Middle frontal gyrus (tissue), 1 donor: Measurements from ENCODE around the gene SYCP2L.
A peak's percentile ranks its signal among the peaks of the same experiment; 100 is the strongest.
"Not testable (repeated sequence)": the region's sequence is repeated elsewhere in the genome, so short reads cannot be mapped to it uniquely, and the experiment has no call there.

ENCODE experiments used
- DNase-seq: peaks from one replicate; pipeline ENCODE4 v3.0.0-alpha.2; 2015; ENCODE audit warnings: low spot score; ENCODE audit errors: extremely low spot score

Gene SYCP2L

DNA sequence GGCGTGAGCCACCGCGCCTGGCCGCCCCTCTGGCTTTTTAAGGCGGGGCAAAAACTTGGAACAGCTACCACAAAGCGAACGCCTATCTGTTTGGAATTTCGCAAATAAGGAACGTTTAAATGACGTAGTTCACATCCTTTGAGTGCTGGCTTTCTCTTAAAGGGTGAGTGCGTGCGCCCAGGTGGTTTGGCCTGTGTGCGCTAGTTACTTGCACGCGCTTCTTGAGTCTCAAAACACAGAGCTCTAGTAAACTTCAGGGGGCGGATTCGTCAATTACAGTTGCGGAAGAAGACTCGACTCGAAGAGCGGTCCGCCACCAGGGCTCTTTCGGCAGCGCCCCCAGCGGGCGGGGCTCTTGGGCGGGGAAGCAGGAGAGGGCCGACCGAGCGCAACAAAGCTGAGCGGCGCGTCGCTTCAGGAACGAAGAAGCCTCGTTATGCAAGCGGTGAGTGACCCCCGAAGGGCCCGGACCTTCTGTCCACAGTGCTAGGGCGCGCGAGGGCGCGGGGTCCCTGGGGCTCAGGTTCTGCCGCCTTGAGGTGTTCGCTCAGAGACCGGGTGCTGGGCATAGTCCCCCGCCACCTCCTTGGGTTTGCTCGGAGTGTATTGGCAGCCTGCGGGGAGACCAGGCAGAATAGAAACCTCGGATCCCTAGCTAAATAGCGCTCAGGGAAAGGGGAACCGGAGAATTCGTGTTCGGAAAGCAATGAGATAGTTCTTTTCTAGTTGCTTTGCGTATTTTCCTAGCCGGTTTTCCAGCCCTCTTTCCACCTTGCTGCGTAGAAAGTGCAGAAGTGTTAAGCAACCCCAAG lies at the start of gene SYCP2L:
SYCP2L (plus strand) TSS at position 362 of the 812 bp plus-strand sequence; CDS start at position 437, 75 bp downstream.
- no peak for DNase-seq

DNA sequence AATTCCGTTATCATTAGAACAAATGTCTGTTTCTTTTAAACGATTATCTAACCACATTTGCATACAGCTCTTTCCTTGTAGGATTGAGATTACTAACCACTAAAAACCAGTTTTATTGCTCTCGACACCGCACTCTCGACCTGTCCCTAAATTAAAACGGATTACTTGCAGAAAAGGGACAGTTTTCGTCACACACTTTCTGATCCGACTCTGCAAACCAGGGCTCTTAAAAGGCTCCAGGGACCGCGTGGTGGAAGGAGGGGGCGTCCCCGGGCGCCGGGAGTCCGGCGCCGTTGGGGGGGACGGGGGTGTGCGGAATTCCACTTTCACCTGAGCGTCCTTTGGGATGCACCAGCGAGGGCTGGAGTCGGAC lies 49.2 kb upstream of the SYCP2L start:
- DNase-seq: no peak

DNA sequence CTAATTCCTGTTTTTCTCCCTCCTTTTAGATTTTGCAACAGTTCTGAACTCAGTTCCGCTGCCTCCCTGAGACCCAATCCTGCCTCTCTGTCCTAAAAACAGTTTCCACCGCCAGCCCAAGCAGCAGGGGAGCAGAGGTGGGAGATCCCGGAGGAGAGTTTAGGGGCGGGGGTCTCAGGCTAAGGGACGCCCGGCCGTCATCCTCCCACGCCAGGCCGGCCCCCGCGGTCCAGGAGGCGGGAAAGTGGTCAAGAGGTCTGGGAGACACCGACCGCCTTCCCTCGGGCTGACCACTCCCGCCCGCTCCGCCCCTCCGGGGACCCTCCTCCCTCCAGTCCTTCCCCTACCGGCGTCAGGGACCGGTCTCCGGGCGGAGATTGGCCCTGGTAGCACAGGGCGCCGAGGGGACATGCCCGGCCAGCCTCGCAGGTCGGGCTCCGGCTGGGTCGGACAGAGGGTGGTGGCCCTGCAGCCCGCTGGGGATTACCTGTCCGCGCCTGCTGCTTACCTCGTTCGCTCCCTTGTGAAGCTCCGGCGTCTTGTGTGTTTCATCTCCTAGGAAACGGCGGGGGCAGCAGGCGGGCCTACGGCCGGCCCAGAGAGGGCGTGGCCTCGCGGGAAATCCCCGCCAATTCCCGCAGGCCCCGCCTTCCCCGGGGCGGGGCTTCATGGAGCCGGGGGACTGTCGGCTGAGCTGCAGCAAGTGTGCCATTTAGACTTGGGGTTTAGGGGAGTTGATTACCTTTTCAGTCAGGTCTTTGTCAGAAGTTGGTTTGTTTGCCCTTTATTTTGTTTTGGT lies 48.7 kb upstream of the SYCP2L start, which contains the start of gene MAK:
MAK (minus strand) TSS at position 545 of the 799 bp plus-strand sequence. CDS start 7,891 bp downstream, outside the sequence.
- DNase-seq: peak; percentile 48

DNA sequence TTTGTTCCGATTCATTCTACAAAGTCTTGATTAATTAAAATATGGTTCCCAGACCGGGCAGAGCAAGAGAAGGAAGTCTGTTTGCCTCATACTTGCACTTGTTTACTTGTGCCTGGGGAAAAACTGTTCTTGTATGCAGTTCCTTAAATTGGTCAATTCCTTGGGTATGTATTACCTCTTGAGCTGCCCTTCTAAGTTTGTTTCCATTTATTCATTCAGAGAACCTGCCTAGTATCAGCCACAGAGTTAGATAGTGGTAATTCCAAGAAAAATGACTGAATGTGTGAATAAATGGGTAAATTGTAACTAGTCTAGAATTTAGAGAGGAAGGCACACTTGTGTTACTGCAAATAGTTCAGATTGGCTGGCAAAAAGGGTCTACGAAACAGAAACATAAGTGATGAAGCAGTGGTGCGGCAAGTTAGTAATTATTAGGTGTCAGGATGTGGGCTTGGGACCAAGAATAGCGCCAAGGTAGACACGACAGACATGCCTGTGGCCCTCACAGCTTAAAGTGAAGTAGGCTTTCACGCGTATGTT lies 48.0 kb upstream of the SYCP2L start:
- no peak for DNase-seq

DNA sequence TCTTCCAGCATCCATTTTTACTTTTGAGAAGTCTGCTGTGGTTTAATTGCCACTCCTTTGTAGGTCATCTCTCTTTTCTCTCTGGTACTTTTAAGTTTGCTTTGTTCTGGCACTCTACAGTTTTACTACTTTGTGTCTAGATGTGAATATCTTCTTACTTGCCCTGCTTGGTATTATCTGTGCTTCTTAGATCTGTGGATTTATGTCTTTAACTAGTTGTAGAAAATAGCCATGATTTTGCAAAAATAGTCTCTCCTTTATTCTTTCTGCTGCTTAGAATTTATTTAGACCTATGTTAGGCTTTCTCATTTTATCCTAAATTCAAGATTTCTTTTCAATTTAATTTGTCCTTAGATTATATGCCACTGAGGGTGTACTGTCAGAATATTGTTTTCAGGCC lies 43.3 kb upstream of the SYCP2L start:
- no peak for DNase-seq

DNA sequence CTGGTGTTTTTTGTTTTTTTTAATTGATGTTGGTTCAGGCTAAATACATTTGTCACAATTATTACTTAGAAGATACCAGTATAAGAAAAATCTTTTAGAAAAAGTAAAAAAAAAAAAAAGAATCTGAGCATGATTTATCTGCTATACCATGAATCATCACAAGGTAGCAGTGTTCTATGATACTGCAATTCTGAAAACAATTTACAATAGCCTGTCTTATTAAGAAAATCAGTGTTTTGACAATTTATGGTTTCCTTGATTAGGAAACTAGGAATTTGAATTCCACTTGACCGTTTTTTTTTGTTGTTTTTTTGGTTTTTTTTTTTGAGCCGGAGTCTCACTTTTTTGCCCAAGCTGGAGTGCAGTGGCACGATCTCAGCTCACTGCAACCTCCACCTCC lies 39.2 kb upstream of the SYCP2L start:
- DNase-seq: no peak

DNA sequence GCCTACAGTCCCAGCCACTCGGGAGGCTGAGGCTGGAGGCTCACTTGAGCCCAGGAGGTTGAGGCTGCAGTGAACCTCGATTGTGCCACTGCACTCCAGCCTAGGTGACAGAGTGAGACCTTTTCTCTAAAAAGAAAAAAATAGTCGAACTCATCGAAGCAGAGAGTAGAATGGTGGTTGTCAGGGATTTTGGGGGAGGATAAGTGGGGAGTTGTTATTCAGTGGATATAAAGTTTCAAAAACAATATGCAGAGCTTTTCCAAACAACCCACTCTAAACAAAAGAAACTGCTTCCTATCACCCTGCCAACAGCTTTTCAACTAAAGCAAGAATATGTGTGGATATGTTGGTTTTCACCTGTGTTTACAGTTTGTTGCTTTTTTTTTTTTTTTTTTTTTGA lies 37.0 kb upstream of the SYCP2L start:
- no peak for DNase-seq

DNA sequence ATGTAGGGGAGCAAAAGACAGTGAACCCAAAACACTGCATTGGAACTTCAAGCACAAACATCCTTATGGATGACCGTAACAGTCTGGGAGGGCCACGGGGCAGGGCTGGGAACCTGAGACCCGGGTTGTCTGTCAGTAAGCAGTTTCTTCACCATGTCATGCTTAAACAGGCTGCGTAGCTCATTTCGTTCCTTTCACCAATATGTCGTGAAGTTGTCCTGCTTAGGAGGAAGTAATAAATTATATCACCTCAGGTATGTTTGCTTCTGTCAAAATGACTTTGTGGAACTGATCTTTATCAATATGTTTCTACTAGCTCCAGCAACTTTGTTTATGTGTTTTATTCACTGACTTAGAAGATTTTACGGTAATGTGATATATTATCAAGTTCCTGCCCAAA lies 36.1 kb upstream of the SYCP2L start:
- no peak for DNase-seq

DNA sequence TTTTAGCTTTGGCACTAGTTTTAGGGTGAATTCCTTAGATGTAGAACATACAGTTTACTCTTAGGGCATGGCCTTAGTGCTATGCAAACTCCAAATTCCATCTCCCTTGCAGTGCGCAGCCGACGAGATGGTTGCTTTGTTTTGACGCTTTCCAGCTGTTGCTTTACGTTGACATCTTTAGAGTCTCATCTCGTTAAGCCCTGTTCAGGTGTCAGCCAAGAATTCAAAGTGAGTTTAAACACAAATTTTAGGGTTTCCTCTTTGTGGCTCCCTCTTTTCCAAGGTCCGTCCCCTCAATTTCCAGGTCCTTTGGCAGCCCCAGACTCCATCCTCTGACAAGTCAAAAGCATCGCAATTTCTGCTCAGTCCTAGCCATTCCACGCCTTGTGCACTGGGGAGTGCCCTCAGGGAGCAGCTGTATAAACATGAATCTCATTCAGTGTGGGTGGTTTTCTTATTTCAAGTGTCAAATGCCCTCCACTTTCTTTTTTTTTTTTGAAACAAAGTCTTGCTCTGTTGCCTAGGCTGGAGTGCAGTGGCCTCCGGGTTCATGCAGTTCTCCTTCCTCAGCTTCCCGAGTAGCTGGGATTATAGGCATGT lies 34.4 kb upstream of the SYCP2L start:
- no peak for DNase-seq

DNA sequence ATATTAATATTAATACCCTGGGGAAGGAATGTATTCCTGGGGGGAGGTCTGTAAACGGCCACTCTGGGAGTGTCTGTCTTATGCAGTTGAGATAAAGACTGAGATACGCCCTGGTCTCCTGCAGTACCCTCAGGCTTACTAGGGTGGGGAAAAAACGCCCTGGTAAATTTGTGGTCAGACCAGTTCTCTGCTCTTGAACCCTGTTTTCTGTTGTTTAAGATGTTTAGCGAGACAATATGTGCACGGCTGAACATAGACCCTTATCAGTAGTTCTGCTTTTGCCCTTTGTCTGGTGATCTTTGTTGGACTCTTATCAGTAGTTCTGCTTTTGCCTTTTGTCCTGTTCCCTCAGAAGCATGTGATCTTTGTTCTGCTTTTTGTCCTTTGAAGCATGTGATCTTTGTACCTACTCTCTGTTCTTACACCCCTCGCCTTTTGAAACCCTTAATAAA lies 33.0 kb upstream of the SYCP2L start:
- DNase-seq: not testable (repeated sequence)

DNA sequence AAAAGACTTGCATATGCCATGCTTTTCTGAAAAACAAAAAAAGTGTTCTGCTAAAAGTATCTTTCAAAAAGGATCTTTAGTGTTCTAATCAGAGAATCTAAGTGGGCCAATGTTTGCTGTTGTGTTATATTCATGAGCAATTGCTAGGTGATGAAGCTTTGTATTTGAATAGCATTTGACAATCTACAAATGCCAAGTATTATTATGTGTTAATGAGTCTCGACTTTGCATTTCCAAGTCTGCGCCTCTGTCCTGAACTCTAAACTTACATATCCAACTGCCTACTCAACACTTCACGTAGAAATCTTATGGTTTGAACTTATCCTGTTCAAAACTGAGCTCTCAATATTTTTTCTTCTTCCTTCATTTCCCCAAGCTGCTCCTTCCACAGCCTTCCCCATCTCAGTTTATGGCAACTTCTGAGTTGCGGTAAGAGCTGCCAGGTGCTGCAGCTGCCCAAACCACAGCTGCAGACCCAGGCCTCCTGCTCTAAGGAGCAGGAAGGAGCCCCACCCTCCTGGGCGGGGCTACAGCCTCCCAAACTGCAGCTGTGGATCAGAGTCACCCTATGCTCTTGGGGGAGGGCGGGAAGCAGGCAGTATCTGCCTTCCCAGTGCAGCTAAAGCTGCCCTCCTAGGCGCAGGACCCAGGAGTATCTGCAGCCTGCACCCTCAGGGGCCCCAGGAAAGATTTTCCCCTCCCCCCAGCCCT lies 31.8 kb upstream of the SYCP2L start:
- DNase-seq: no peak

DNA sequence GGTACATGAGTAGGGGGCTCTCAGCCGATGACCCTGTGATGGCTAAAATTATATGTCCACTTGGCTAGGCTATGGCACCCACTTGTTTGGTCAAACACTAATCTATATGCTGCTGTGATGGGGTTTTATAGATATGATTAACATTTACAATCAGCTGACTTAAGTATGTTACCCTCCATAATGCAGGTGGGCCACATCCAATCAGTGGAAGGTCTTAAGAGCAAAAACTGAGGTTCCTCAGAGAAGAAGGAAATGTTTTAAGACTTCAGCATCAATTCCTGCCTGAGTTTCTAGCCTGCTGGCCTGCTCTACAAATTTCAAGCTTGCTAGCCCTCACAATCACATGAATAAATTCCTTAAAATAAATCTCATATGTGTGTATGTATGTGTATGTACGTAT lies 29.6 kb upstream of the SYCP2L start:
- DNase-seq: no peak

DNA sequence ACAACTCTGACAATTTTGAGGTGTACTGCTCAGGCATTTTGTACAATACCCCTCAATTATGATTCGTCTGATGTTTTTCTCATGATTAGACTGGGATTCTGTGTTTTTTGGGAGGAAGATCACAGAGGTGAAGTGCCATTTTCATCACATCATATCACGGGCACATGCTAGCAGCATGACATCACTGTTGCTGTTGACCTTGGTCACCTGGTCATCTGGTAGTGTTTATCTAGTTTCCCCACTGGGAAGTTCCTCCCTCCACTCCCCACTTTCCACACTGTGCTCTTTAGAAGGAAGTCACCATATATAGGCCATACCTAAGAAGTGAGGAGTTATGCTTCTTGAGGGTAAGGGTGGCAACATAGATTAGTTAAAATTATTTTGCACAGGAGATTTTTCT lies 25.8 kb upstream of the SYCP2L start:
- DNase-seq: no peak

DNA sequence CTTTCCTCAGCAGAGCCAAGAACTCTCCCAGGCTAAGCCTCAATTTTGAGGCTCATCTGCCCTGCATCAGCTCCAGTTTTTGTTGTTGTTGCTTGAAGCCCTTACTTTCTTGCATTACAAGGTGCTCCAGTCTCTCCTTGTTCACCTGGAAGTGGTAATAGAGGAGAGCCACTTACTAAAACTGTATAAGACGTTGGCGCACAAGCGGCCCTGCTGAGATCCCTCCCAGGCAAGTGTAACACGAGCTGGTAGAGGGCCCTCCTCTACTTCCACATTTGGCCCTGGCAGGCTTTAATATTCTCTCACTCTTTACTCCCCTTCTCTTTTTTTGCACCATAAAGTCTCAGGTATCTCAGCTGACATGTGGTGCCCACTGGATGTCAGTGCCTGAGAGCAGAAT lies 24.5 kb upstream of the SYCP2L start:
- no peak for DNase-seq

DNA sequence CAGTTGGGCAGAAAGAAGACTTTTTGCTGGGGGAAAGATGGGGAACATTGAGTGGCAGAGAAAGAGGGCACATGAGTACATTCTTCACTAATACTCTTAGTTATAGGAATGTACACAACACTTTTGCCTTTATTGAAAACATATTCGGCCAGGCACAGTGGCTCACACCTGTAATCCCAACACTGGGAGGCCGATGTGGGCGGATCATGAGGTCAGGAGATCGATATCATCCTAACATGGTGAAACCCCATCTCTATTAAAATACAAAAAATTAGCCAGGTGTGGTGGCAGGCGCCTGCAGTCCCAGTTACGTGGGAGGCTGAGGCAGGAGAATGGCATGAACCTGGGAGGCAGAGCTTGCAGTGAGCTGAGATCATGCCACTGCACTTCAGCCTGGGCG lies 23.8 kb upstream of the SYCP2L start:
- DNase-seq: not testable (repeated sequence)

DNA sequence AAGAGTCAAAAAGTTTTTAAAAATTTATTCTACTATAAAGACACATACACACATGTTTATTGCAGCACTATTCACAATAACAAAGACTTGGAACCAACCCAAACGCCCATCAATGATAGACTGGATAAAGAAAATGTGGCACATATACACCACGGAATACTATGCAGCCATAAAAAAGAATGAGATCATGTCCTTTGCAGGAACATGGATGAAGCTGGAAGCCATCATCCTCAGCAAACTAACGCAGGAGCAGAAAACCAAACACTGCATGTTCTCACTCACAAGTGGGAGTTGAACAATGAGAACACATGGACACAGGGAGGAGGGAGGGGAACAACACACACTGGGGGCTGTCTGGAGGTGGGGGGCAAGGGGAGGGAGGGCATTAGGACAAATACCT lies 20.1 kb upstream of the SYCP2L start:
- DNase-seq: not testable (repeated sequence)

DNA sequence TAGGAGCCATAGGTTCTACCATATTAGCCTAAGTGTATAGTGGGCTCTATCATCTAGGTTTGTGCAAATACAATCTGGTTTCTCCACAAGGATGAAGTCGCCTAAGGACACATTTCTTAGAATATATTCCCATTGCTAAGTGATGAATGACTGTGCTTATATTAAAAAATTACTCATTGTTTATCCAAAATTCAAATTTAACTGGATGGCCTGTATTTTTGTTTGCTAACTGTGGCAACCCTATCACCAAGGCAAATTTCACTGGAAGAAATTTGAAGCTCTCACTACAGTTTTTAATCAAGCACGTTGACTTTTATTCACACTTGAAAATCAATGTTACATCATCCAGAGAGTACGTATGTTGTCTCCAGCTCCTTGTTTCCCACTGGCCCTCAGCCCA lies 18.9 kb upstream of the SYCP2L start:
- no peak for DNase-seq

DNA sequence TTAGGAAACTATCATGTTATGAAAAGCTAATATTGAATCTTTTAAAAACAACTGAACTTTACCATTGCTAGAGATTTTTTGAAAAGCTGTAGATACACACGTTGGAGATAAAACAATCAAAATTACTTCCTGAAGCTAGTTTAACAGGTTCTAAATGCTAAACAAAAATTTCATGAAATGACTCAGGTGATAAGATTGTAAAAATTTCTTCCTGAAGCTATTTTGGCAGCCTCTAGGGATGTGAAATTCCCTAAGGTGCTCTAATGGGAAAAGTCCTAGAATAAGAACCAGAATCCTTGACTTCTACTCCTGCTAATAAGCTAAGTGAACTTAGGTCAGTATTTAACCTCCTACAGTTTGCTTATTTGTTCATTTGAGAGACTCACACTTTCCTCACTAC lies 13.5 kb upstream of the SYCP2L start:
- no peak for DNase-seq

DNA sequence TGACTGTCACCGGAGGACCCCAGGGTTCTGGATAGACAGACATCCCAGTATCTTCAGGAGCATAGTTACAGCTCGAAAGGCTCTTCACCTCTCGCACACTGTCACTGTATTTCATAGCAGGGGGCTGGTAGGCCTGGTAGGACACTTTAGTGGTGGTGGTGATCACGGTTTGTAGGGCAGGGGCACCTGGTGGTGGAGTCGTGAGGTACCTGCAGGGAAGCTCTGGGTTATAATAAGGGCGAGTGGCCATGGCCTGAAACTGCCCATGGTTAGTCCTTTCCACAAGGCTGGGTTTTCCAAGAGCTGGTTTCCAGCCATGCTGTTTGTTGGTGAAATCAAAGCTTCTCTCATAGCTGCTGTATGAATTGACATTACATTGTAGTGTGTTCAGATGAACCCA lies 12.6 kb upstream of the SYCP2L start:
- DNase-seq: no peak

DNA sequence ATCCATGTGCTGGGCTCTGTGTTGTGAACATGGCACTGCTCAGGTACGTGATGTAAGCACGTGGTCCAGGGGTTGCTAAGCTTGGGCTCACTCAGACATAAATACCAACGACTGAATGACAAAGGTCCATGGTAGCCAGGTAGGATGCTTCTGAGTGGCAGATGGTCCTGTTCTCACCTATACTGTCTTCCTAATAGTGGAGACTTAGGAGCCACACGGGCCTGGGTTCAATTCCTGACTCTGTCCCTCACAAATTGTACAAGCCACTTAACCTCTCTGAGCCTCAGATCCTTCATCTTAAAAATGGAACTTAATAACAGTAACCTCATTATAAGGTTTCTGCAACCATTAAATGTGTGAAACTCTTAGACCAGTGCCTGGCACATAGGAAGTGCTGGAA lies 11.8 kb upstream of the SYCP2L start:
- DNase-seq: no peak

DNA sequence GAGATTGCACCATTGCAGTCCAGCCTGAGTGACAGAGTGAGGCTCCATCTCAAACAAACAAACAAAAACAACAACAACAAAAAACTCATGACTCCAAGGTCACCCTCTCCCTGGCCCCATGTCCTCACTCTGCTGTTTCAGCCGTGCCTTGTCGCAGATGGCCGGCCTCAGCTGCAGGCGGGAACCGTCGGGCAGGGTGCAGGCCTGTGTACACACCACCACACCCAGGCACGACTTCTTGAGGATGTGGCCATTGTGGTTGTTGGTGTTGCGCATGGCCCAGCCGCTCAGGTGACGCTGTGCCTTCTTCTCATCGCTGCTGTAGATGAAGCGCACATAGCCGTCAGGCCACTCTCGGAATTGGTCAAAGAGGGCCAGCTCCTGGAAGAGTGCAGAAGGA lies 9.8 kb upstream of the SYCP2L start:
- no peak for DNase-seq
